PC-9 (cell line): ENCODE results near the gene MRPS18B.

ENCODE experiments used
- CTCF ChIP-seq: fragments of 200-600 bp; sonication (generic); conservative IDR thresholded peaks from 2 replicates; pipeline ENCODE4 v1.6.1; 2017; ENCODE audit warnings: mixed run types, antibody characterized with exemption, mild to moderate bottlenecking, moderate library complexity
- EZH2 ChIP-seq: fragments of 200-600 bp; sonication (generic); IDR thresholded peaks from 2 replicates; pipeline ENCODE4 v1.8.0; 2017; ENCODE audit warnings: antibody characterized with exemption, low read depth

DNA sequence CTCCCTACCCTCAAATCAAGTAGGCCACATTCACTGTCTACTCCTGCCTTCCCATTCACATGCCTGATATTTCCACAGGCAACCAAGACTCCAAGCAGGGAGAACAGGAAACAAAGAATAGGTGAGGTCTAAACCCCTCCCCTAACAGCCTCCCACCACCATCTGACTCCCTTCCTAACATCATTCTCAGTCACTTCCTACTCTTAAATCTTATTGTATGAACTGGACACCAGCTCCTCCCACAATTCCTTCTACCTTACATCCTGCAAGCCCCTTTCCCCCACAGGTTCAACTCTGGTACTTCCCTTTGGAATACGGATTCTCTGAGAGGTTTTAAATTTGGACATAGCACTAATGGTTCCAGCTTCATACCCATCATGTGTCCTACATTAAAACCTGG, 28.3 kb downstream of the MRPS18B start:
- TF ChIP-seq CTCF: no peak
- TF ChIP-seq EZH2: no peak
